ENCODE results near the gene KCNQ1. TPM values are rescaled to one million over a fixed set of nuclear protein-coding genes. Genes with fewer than 3 reads are reported as not detected.

Gene KCNQ1
- total and polyA plus RNA-seq, 9 of the 15 experiments (the other 6 are each of a cell fraction or from before 2014, with no cell fraction given), result 0.44 TPM; not detected in 8

GRCh38 chr11:2593393-2593950, 148.7 kb downstream of the KCNQ1 start (continued):
- TF ChIP-seq ZBTB5 (IDR thresholded peaks at IDR 0.05) (no peak), L3MBTL2 (IDR thresholded peaks at IDR 0.05) (peak; percentile 56), PRPF4 (IDR thresholded peaks at IDR 0.05; ENCODE audit: insufficient read depth, low read depth, low read length, poor library complexity, severe bottlenecking) (no peak), GMEB1 (CRISPR knock-in tag; IDR thresholded peaks at IDR 0.05) (no peak)

- intact Hi-C loops (cut with micrococcal nuclease) (no loop called here), in situ Hi-C loops (cut with MboI) (no loop called here)
- Histone ChIP-seq H3K79me2 (ENCODE audit: control insufficient read depth, insufficient read depth, low read length) (no peaks in the 10 kb centered on the region), H3K36me3 (ENCODE audit: control insufficient read depth, insufficient read depth, low read length) (no peaks in the 10 kb centered on the region), H3K4me3 (no peak overlapping the region), H3K9ac (ENCODE audit: insufficient read depth in 1 of 2, low read depth in 2 of 2, low read length in 2 of 2) (no peak overlapping the region), H4K20me1 (replicated peaks; ENCODE audit: control insufficient read depth, insufficient read depth, low read length) (0 out of 2 replicates have a peak, but pooled peaks cover 4% of the 10 kb centered on the region), H3K4me2 (ENCODE audit: insufficient read depth, low read length) (no peak overlapping the region), H3K9me1 (ENCODE audit: control insufficient read depth, insufficient read depth, low read length) (no peaks in the 10 kb centered on the region), H3K27me3 (ENCODE audit: control insufficient read depth in 2 of 2, insufficient read depth in 2 of 2, low read length in 2 of 2) (peaks cover 7 to 45% of the 10 kb centered on the region in 2 experiments; a peak in 4 of 5 replicates), H3K4me1 (replicated peaks in 1 of 2; ENCODE audit: control insufficient read depth in 2 of 2, insufficient read depth in 2 of 2, low read length in 2 of 2) (peaks cover 0 to 8% of the 10 kb centered on the region in 2 experiments; a peak in 1 of 5 replicates), H3K9me3 (replicated peaks; ENCODE audit: control insufficient read depth, insufficient read depth, low read depth, low read length) (no peaks in the 10 kb centered on the region), H3K27ac (ENCODE audit: extremely low read depth, low read depth, low read length) (no peak overlapping the region), H2AFZ (ENCODE audit: low read depth, low read length) (no peak overlapping the region)
- FAIRE-seq (no peak), ATAC-seq (no peak), DNase-seq (ENCODE audit: extremely low read depth in 1 of 4, low spot score in 3 of 4) (no peak)
- ChIA-PET POLR2A (no interaction called here), CTCF (ENCODE audit: low intra/inter-chr PET ratio) (no interaction called here)
- no TSS peak for BruUV-seq (replicated peaks)
- 0% methylated on average over 1 of the region's 1 CpG for WGBS (ENCODE audit: insufficient coverage, low coverage, missing lambda C conversion rate)
- TF ChIP-seq ZNF134 (CRISPR knock-in tag; conservative IDR thresholded peaks at IDR 0.05), result no peak
- TF ChIP-seq PCBP1 (IDR thresholded peaks at IDR 0.05; ENCODE audit: low read depth, low read length, poor library complexity, severe bottlenecking), result no peak
- no peak for TF ChIP-seq ATF4 (CRISPR knock-in tag; IDR thresholded peaks at IDR 0.05)
- no peak for TF ChIP-seq CLOCK (CRISPR knock-in tag; IDR thresholded peaks at IDR 0.05; ENCODE audit: borderline replicate concordance)
- no peak for TF ChIP-seq MAFF (IDR thresholded peaks at IDR 0.05; ENCODE audit: low read length)
- TF ChIP-seq USF1 (CRISPR knock-in tag; IDR thresholded peaks at IDR 0.05), result no peak
- TF ChIP-seq RCOR1 (IDR thresholded peaks at IDR 0.05; ENCODE audit: borderline replicate concordance in 1 of 2, low read depth in 2 of 2, low read length in 2 of 2), result no peak
These were observed 149.5 kb downstream of the KCNQ1 start for GRCh38 chr11:2594267-2594666.
